Measurements from ENCODE around the gene GTSE1. TPM values are rescaled to one million over a fixed set of nuclear protein-coding genes. Genes with fewer than 3 reads are reported as not detected.

GTSE1 gene
- total and polyA plus RNA-seq, 9 donors: 0.18 to 0.84 (median 0.38) TPM; not detected in 1

- no peaks in the 10 kb centered on the region for H3K9me3 ChIP-seq
- H3K4me1 ChIP-seq (ENCODE audit: insufficient read depth): peaks cover 6% of the 10 kb centered on the region
- H3K36me3 ChIP-seq: no peaks in the 10 kb centered on the region
- intact Hi-C loops (cut with DNase I): no loop called here
- peak overlapping the region; percentile 69 for H3K4me3 ChIP-seq
- no peak for DNase-seq
- 84 to 87% (median 85%) methylated on average over 7 of the region's 7 CpGs for WGBS, 3 donors
- H3K27me3 ChIP-seq: no peaks in the 10 kb centered on the region
- no peak overlapping the region for H3K27ac ChIP-seq
- TF ChIP-seq POLR2A (IDR thresholded peaks at IDR 0.05) (no peak), EP300 (IDR thresholded peaks at IDR 0.05) (no peak), CTCF (IDR thresholded peaks at IDR 0.05) (no peak)
Observed at GRCh38 chr22:46251266-46251665, 45.4 kb upstream of the GTSE1 start.

- intact Hi-C loops (cut with DNase I): no loop called here
- Histone ChIP-seq H3K36me3 (no peaks in the 10 kb centered on the region), H3K4me1 (ENCODE audit: insufficient read depth) (peaks cover 6% of the 10 kb centered on the region), H3K4me3 (no peak overlapping the region), H3K9me3 (no peaks in the 10 kb centered on the region), H3K27ac (no peak overlapping the region), H3K27me3 (no peaks in the 10 kb centered on the region)
- 91 to 94% (median 92%) methylated on average over 9 of the region's 9 CpGs for WGBS, 3 donors
- no peak for TF ChIP-seq EP300 (IDR thresholded peaks at IDR 0.05)
- no peak for TF ChIP-seq CTCF (IDR thresholded peaks at IDR 0.05)
- no peak for TF ChIP-seq POLR2A (IDR thresholded peaks at IDR 0.05)
- no peak for DNase-seq
Observed at GRCh38 chr22:46251816-46252380, 44.8 kb upstream of the GTSE1 start.

- no peak overlapping the region for H3K4me3 ChIP-seq
- no peaks in the 10 kb centered on the region for H3K36me3 ChIP-seq
- H3K9me3 ChIP-seq: no peaks in the 10 kb centered on the region
- intact Hi-C loops (cut with DNase I): no loop called here
- no peak for TF ChIP-seq POLR2A (IDR thresholded peaks at IDR 0.05)
- TF ChIP-seq CTCF (IDR thresholded peaks at IDR 0.05): no peak
- no peak for TF ChIP-seq EP300 (IDR thresholded peaks at IDR 0.05)
- H3K4me1 ChIP-seq (ENCODE audit: insufficient read depth): no peaks in the 10 kb centered on the region
- WGBS, 3 donors: 75 to 91% (median 87%) methylated on average over 8 of the region's 8 CpGs
- DNase-seq: no peak
- H3K27ac ChIP-seq: no peak overlapping the region
- no peaks in the 10 kb centered on the region for H3K27me3 ChIP-seq
Observed at GRCh38 chr22:46256358-46256958, 40.2 kb upstream of the GTSE1 start.

- Histone ChIP-seq H3K4me1 (ENCODE audit: insufficient read depth) (peaks cover 8% of the 10 kb centered on the region), H3K4me3 (no peak overlapping the region), H3K36me3 (no peaks in the 10 kb centered on the region), H3K9me3 (no peaks in the 10 kb centered on the region), H3K27me3 (no peaks in the 10 kb centered on the region), H3K27ac (no peak overlapping the region)
- intact Hi-C loops (cut with DNase I): loop anchor here in 1 of 4 donors (2.0 kb wide), 1 partner anchor 45 kb away; no protein-coding TSS in a partner anchor
- DNase-seq: no peak
- no peak for TF ChIP-seq POLR2A (IDR thresholded peaks at IDR 0.05)
- no peak for TF ChIP-seq EP300 (IDR thresholded peaks at IDR 0.05)
- no peak for TF ChIP-seq CTCF (IDR thresholded peaks at IDR 0.05)
- 85 to 88% (median 88%) methylated on average over 12 of the region's 12 CpGs for WGBS, 3 donors
Observed at GRCh38 chr22:46259374-46259773, 37.3 kb upstream of the GTSE1 start.
